ENCODE measurements around the gene ACSS3.
"Not testable (repeated sequence)": the region's sequence is repeated elsewhere in the genome, so short reads cannot be mapped to it uniquely, and the experiment has no call there.

Gene ACSS3, protein sequence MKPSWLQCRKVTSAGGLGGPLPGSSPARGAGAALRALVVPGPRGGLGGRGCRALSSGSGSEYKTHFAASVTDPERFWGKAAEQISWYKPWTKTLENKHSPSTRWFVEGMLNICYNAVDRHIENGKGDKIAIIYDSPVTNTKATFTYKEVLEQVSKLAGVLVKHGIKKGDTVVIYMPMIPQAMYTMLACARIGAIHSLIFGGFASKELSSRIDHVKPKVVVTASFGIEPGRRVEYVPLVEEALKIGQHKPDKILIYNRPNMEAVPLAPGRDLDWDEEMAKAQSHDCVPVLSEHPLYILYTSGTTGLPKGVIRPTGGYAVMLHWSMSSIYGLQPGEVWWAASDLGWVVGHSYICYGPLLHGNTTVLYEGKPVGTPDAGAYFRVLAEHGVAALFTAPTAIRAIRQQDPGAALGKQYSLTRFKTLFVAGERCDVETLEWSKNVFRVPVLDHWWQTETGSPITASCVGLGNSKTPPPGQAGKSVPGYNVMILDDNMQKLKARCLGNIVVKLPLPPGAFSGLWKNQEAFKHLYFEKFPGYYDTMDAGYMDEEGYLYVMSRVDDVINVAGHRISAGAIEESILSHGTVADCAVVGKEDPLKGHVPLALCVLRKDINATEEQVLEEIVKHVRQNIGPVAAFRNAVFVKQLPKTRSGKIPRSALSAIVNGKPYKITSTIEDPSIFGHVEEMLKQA

GRCh38 chr12:81077686-81078441 lies at the start of gene ACSS3:
Gene ACSS3 (plus strand): TSS chr12:81078079. CDS start chr12:81078121, 42 bp downstream.
- no peak for DNase-seq

DNA sequence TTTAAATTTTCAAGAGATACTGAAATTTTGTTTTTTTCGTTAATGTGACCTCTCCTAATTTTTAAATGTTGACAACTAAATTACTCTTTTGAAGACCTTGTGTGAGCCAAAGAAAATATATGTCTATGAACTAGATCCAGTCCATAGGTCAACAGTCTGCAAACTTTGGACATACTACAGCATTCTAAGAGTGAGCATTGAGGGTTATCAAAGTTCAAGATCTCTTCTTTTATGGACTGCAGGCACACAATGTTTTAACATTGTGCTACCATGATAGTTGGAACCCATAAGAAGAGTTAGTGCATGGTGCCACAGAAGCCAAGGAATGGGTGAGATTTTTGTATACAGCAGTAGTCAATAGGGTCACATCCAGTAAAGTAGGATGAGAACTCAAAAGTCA lies 43.0 kb upstream of the ACSS3 start:
- DNase-seq: no peak

DNA sequence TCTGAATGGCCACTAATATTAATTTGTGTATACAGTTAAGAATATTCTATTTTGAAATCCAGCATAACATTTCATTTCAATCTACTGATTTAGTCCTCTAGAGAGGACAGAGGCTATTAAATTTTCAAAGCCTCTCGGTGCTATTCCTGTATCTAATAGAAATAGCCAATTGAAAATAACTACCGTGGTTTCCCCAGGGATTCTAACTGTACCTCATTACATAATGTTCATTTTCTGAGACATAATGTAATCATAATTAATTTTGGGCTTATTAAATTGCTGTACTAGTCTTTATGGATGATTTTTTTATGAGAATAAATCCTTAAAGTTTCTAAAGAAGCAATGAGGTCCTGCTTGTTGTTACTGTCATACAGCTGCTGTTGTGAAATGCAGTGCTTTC lies 38.6 kb upstream of the ACSS3 start:
- DNase-seq: no peak

DNA sequence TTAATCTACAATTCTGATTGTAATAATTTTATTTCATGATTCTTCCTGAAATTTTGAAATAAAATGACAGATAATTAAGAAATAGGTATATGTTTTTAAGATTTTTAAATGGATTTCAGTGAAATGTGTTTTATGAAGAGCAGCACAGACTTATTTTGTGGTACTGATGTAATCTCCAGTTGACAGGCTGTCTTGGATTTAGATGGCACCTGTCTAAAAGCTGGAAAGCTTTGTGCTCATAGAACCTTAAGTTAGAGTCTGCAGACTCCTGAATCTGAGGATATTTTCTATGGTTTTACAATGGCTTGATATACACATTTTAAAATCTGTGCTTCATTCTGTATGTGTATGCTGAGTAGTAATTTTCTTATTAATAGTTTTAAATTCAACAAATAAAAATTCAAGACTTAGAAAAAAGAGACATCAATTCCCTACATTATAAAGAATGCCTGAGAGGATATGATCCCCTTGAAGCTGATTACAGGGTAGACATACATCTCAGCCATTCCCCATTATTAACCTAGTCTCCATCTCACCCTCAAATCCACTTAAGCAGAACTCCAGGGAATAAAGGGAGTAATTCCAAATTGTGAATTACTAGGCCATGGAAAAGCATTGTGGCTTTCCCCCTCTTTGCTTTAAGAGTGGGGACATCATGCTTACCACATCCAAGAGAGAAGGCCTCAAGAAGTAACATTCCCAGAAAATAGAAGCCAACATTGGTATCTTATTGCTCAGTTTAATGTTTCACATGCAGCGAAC lies 33.7 kb upstream of the ACSS3 start:
- DNase-seq: no peak

DNA sequence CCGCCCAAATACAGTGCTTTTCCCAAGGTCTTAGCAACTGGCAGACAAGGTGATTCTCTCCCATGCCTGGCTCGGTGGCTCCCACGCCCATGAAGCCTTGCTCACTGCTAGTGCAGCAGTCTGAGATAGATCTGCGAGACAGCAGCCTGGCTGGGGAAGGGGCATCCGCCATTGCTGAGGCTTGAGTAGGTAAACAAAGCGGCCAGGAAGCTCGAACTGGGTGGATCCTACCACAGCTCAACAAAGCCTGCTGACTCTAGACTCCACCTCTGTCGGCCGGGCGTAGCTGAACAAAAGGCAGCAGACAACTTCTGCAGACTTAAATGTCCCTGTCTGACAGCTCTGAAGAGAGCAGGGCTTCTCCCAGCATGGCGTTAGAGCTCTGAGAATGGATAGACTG lies 12.9 kb upstream of the ACSS3 start:
- DNase-seq: not testable (repeated sequence)

- no peak for DNase-seq
These were observed 7.0 kb upstream of the ACSS3 start for GRCh38 chr12:81070846-81071245.

GRCh38 chr12:81075539-81075938 lies 2.3 kb upstream of the ACSS3 start:
- DNase-seq: no peak

GRCh38 chr12:81077329-81077685 lies 572 bp upstream of the ACSS3 start:
- DNase-seq: no peak

GRCh38 chr12:81078469-81079196 lies 754 bp downstream of the ACSS3 start:
- DNase-seq: no peak

- DNase-seq: no peak
These were observed 1.6 kb downstream of the ACSS3 start for GRCh38 chr12:81079280-81080076.

DNA sequence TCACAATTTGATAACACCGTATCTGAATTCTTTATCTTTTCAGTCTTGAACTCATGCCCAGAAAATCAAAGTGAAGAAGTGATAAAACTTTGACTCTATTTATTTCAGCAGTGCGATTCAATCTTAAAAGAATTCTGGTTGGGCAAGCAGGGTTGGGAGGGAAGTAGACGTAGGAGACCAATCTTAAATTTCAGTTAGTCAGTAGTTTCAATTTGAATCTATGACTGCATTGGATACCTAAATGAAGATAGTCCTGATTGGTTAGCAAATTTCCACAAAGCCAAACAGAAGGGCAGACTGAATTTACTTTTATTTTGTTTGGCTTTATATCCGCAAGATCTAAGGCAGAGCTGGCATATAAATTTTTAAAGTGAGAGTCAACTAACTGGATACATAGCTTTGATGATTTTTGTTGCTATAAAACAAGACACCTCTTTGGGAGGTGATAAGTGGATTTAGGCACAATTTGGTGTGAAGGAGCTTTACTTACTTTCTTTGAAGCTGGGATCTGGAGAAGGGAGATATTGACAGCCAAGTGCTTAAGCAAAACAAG lies 2.6 kb downstream of the ACSS3 start:
- DNase-seq: no peak

- no peak for DNase-seq
These were observed 3.8 kb downstream of the ACSS3 start for GRCh38 chr12:81081726-81082125.

GRCh38 chr12:81083018-81083417 lies 5.1 kb downstream of the ACSS3 start:
- no peak for DNase-seq

- DNase-seq: no peak
These were observed 6.1 kb downstream of the ACSS3 start for GRCh38 chr12:81083906-81084513.

- no peak for DNase-seq
These were observed 7.0 kb downstream of the ACSS3 start for GRCh38 chr12:81084811-81085350.

GRCh38 chr12:81085832-81086231 lies 8.0 kb downstream of the ACSS3 start:
- no peak for DNase-seq

DNA sequence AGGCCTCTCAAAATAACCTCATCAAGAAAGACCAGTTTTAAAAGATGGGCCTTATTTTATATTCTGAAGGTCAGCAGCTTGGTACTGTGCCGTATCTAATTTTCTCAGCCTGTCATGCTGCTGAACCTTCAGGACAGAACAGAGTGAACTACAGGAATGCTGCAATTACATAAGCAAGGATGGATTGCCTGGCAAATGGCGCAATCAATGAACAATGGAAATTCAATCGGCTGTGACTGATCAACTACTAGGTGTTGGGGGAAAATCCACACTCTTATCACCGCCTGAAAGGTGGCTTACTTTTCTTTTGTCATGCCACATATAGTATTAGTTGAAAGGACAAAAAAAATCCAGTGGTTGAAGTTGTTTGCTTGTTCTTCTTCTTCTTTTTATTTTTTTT lies 8.5 kb downstream of the ACSS3 start:
- no peak for DNase-seq

DNA sequence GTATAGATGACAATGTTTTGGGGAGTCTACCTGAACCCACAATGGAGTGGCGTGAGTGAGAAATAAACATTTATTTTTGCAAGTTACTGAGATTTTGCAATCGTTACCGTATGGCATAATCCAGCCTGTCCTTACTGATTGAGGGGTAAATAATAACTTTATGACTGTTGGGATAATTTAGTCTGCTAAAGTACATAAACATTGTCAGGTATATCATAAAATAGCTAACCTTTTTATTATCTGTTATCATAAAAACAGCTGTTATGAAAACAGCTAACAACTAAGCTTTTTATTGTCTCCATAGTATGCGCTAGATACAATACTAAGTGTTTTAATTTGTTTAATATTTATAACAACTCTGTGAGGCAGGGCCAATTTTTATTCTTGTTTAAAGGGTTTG lies 10.3 kb downstream of the ACSS3 start:
- DNase-seq: no peak

GRCh38 chr12:81089412-81089811 lies 11.5 kb downstream of the ACSS3 start:
- DNase-seq: no peak

DNA sequence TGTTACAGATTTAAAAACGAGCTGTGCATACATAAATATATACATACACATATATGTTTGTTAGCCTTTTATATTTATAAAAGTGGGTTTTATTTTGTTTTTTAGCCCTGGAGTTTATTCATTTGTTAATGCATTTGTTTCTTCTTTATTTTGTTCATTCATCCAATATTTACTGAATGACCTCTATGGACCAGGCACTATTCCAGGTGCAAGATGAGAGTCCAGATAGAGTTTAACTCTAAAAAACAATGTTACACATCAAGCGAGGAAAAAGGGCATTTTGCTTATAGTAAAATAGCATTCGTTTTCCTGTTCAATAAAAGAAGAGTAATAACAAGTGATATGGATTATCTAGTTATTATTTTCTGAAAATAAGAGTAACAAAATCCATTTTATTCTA lies 14.2 kb downstream of the ACSS3 start:
- DNase-seq: no peak
